ENCODE results near the gene SIAH2.
A peak's percentile ranks its signal among the peaks of the same experiment; 100 is the strongest.

SIAH2 gene

DNA sequence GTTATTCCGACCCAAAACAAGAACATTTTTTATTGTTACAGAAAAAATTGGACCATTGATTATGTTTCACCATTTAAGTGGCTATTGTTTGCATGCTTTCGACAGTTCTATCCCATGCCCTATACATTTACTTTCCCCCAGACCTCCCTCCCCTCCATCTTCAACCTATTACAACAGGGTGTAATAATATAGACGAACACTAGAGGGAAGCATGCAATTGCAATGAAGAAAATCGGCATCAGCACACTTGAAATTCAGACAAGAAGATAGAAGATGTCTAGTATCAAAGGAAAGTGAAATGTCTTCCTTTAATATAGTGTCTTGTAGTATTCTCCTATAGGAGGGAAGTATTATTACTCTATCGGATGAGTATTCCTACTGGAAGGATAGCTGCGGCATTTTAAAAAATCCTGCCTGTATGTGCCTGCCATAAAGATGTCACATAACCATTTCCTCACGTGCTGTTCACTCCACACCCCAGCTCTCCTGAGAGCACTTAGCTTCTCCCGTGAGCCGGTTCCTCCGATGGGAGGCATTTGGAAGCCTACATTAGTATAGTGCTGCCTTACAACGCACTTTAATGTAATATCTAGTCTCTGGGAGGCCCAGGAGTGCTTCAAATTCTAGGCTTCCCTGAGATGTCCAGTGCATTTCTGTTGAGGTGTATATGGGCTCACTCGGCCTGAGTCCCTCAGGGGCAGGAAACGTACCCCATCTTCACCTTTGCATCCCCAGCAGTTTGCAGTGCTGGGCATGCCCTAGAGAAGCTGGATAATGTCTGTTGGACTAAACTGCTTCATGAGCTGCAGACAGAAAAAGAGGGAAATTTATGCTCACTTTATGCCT is 41.5 kb downstream of the SIAH2 start:
- peak overlapping the region in 1 of 2 donors; percentile 21 for H3K4me3 ChIP-seq
- DNase-seq = no peak

DNA sequence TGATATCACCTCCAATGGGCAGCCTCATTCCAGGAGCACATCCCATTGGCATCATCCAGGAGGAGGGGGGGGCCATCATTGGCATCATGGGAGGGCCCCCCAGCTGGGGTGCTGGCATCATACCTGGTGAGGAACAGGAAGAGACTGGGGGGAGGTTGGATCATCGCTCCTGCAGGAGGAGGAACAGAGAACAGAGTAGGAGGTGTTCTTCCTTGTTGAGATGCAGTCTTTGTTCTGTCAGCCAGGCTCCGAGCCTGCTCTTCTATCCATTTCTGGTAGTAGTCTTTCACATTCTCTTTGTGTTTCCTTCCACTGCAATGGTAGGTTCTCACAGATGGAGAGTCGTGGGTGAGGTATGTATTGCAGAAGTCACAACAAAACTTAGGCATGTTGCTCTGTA is 42.5 kb downstream of the SIAH2 start:
- H3K36me3 ChIP-seq = no peaks in the 10 kb centered on the region
- H3K27ac ChIP-seq = no peak overlapping the region
- no peak overlapping the region for H3K4me3 ChIP-seq
- H3K4me1 ChIP-seq = peaks cover 0 to 5% (median 2%) of the 10 kb centered on the region in 4 donors
- TF ChIP-seq, protein P1, sequence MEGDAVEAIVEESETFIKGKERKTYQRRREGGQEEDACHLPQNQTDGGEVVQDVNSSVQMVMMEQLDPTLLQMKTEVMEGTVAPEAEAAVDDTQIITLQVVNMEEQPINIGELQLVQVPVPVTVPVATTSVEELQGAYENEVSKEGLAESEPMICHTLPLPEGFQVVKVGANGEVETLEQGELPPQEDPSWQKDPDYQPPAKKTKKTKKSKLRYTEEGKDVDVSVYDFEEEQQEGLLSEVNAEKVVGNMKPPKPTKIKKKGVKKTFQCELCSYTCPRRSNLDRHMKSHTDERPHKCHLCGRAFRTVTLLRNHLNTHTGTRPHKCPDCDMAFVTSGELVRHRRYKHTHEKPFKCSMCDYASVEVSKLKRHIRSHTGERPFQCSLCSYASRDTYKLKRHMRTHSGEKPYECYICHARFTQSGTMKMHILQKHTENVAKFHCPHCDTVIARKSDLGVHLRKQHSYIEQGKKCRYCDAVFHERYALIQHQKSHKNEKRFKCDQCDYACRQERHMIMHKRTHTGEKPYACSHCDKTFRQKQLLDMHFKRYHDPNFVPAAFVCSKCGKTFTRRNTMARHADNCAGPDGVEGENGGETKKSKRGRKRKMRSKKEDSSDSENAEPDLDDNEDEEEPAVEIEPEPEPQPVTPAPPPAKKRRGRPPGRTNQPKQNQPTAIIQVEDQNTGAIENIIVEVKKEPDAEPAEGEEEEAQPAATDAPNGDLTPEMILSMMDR (IDR thresholded peaks at IDR 0.05) = no peak
- no peak for DNase-seq
- H3K27me3 ChIP-seq = no peaks in the 10 kb centered on the region
- H3K9me3 ChIP-seq = peaks cover 0 to 3% (median 0%) of the 10 kb centered on the region in 3 donors
- intact Hi-C loops (cut with DNase I; ENCODE audit: low total_unique reads) = no loop called here

More for the DNA sequence above, 41.5 kb downstream of the SIAH2 start:
- Histone ChIP-seq H3K4me1 (peaks cover 0 to 5% (median 2%) of the 10 kb centered on the region in 4 donors), H3K36me3 (no peaks in the 10 kb centered on the region), H3K27me3 (no peaks in the 10 kb centered on the region), H3K9me3 (no peaks in the 10 kb centered on the region), H3K27ac (no peak overlapping the region)
- TF ChIP-seq, protein P1 (IDR thresholded peaks at IDR 0.05) = peak; percentile 84 to 91
- intact Hi-C loops (cut with DNase I; ENCODE audit: low total_unique reads) = loop anchor here (2.0 kb wide), 1 partner anchor 143 kb away; no protein-coding TSS in a partner anchor

DNA sequence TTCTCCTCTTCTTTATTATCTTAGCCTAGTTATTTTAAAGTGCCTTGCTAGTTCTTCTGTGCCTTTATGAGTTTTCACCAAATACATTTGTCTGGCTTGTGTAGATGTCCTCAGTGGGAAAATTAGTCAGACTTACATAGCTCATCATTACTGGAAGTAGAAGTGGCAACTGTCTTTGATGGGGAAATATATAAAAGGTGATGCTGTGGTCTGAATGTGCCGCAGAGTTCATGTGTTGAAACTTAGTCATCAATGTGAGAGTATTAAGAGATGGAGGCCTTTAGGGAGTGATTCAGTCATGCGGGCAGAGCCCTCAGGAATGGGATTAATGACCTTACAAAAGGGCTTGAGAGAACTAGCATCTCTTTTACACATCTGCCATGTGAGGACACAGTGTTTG is 52.9 kb downstream of the SIAH2 start:
- Histone ChIP-seq H3K27ac (no peak overlapping the region), H3K4me1 (peaks cover 0 to 1% (median 0%) of the 10 kb centered on the region in 4 donors), H3K9me3 (peaks cover 0 to 3% (median 0%) of the 10 kb centered on the region in 3 donors), H3K27me3 (no peaks in the 10 kb centered on the region), H3K36me3 (peaks cover 0 to 8% (median 5%) of the 10 kb centered on the region in 3 donors), H3K4me3 (no peak overlapping the region)
- TF ChIP-seq, protein P1 (IDR thresholded peaks at IDR 0.05) = no peak
- intact Hi-C loops (cut with DNase I; ENCODE audit: low total_unique reads) = no loop called here
- no peak for DNase-seq

DNA sequence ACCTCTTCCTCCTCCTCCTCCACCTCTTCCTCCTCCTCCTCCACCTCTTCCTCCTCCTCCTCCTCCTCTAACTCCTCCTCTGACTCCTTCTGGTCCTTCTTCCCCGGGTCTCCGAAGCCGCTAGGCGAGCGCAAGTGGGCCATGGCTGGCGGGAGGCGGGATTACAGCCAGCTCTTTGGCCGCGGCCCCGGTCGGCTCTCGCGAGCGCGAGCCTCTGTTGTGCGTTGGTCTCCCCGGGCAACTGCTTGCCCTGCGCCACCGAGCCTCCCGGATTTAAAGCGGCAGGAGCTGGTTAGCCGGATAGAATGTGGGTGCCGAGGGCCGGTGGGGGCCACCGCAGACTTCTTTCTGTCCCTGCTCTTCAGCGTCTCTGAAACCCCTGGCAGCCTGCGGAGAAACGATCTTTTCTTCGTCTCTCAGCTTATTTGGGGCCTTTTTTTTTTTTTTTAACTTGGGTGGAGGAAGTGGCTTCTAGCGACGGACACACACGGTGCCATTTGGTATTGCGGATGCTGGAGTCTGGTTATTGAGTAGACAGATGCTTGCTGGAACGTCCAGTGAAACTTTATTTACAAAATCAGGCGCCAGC is 59.1 kb downstream of the SIAH2 start, which contains the start of gene ERICH6:
TSS of gene ERICH6 (minus strand) at position 165 of the 589 bp plus-strand sequence. CDS start at position 143, 22 bp downstream.
- intact Hi-C loops (cut with DNase I; ENCODE audit: low total_unique reads) = no loop called here

DNA sequence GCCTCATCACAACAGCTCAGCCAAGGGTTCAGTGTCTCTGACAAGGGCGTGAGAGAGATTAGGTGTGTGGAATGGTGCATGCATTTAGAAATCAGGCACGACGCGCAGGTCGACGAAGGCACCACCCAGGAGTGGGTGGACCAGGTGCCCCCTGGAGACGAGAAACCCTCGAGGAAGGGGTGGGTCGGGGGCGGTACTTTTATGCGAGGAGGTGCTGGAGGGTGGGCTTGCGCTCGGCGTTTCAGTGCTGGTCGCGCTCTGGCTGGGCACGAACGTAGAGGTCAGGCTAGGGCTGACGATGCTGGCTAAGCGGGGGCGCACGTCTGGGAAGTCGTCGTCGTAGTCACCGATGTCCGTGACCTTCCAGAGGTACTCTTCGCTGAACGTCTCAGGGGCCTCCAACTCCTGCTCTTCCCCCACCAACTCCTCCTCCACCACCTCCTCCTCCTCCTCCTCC is 59.6 kb downstream of the SIAH2 start:
- Histone ChIP-seq H3K4me3 (peak overlapping the region; percentile 56 to 67), H3K27me3 (no peaks in the 10 kb centered on the region), H3K9me3 (no peaks in the 10 kb centered on the region), H3K4me1 (peaks cover 0 to 10% (median 7%) of the 10 kb centered on the region in 4 donors), H3K27ac (peak overlapping the region; percentile 72 to 78), H3K36me3 (no peaks in the 10 kb centered on the region)
- TF ChIP-seq, protein P1 (IDR thresholded peaks at IDR 0.05) = no peak
- peak in 1 of 2 donors; percentile 27 for DNase-seq
- intact Hi-C loops (cut with DNase I; ENCODE audit: low total_unique reads) = no loop called here

More for the DNA sequence above, 59.1 kb downstream of the SIAH2 start, which contains the start of gene ERICH6:
- H3K4me3 ChIP-seq = peak within 1 kb of the TSS; percentile 56 to 67
- peaks cover 0 to 10% (median 7%) of the 10 kb centered on the region in 4 donors for H3K4me1 ChIP-seq
- H3K27me3 ChIP-seq = no peaks in the 10 kb centered on the region
- no peaks in the 10 kb centered on the region for H3K36me3 ChIP-seq
- H3K27ac ChIP-seq = peak within 1 kb of the TSS; percentile 72 to 78
- DNase-seq = peak; percentile 90 to 95
- no peaks in the 10 kb centered on the region for H3K9me3 ChIP-seq
- TF ChIP-seq, protein P1 (IDR thresholded peaks at IDR 0.05) = peak; percentile 11 to 16
